ENCODE measurements around the gene EMCN.

- TF ChIP-seq CTCF (IDR thresholded peaks at IDR 0.05): no peak
- TF ChIP-seq POLR2A (IDR thresholded peaks at IDR 0.05): no peak
Measured at GRCh38 chr4:100495074-100495473, 22.7 kb downstream of the EMCN start.

Data from tibial nerve (tissue), 3 donors.